ENCODE results near the gene APOL6. TPM values are rescaled to one million over a fixed set of nuclear protein-coding genes. Genes with fewer than 3 reads are reported as not detected.

APOL6 gene
- total RNA-seq, 1 experiment from 2014 or later, result 0.37 TPM

DNA sequence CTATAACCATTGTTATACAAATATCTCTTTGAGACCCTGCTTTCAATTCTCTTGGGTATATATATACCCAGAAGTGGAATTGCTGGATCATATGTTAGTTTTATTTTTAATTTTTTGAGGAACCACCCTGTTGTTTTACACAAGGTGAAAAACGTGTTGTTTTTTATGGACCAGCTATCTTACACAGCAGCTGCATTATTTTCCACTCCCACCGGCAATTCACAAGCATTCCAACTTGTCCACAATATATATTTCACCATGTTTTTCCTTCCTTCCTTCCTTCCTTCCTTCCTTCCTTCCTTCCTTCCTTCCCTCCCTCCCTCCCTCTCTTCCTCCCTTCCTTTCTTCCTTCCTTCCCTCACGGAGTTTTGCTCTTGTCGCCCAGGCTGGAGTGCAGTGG lies 63.1 kb downstream of the APOL6 start:
- DNase-seq, result no peak
- Histone ChIP-seq H3K4me2 (ENCODE audit: low read depth, low read length, poor library complexity, severe bottlenecking) (no peak overlapping the region), H2AFZ (ENCODE audit: low read length) (no peak overlapping the region), H3K27me3 (ENCODE audit: low read length) (no peaks in the 10 kb centered on the region), H3K4me1 (ENCODE audit: low read length) (no peaks in the 10 kb centered on the region), H3K4me3 (ENCODE audit: low read length) (no peak overlapping the region), H3K9me3 (ENCODE audit: low read length) (no peaks in the 10 kb centered on the region), H3K79me2 (ENCODE audit: low read length) (no peaks in the 10 kb centered on the region), H3K27ac (ENCODE audit: low read length) (no peak overlapping the region), H3K9ac (ENCODE audit: low read length) (no peak overlapping the region), H4K20me1 (ENCODE audit: insufficient read depth, low read depth, low read length) (no peaks in the 10 kb centered on the region), H3K9me2 (replicated peaks; ENCODE audit: insufficient read depth, low read length) (no peaks in the 10 kb centered on the region), H3K36me3 (ENCODE audit: insufficient read depth, low read length) (no peaks in the 10 kb centered on the region)

DNA sequence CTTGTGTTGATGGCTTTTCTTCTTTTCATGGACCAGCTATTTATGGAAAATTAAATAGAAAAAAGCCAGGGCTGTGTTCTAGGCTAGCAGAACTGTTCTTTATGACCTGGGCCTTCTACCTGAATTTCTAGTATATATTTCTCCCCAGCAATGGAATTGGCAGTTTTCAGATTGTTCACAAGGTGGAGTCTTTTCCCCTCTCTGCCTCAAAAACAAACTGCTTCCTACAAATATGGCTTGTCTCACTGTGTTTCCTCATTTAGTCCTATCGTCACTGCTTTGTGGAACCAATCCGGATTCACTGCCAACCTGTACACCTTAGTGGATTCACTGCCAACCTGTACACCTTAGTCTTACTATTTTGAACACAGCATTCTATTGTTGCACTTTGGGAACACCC lies 64.4 kb downstream of the APOL6 start:
- H3K4me1 ChIP-seq (ENCODE audit: low read length), result no peaks in the 10 kb centered on the region
- no peak overlapping the region for H3K4me2 ChIP-seq (ENCODE audit: low read depth, low read length, poor library complexity, severe bottlenecking)
- H3K4me3 ChIP-seq (ENCODE audit: low read length), result no peak overlapping the region
- H3K79me2 ChIP-seq (ENCODE audit: low read length), result no peaks in the 10 kb centered on the region
- H3K27ac ChIP-seq (ENCODE audit: low read length), result no peak overlapping the region
- peak; percentile 75 for DNase-seq
- H3K9me2 ChIP-seq (replicated peaks; ENCODE audit: insufficient read depth, low read length), result no peaks in the 10 kb centered on the region
- H3K9me3 ChIP-seq (ENCODE audit: low read length), result no peaks in the 10 kb centered on the region
- no peaks in the 10 kb centered on the region for H4K20me1 ChIP-seq (ENCODE audit: insufficient read depth, low read depth, low read length)
- H2AFZ ChIP-seq (ENCODE audit: low read length), result no peak overlapping the region
- H3K27me3 ChIP-seq (ENCODE audit: low read length), result no peaks in the 10 kb centered on the region
- H3K36me3 ChIP-seq (ENCODE audit: insufficient read depth, low read length), result no peaks in the 10 kb centered on the region
- no peak overlapping the region for H3K9ac ChIP-seq (ENCODE audit: low read length)

DNA sequence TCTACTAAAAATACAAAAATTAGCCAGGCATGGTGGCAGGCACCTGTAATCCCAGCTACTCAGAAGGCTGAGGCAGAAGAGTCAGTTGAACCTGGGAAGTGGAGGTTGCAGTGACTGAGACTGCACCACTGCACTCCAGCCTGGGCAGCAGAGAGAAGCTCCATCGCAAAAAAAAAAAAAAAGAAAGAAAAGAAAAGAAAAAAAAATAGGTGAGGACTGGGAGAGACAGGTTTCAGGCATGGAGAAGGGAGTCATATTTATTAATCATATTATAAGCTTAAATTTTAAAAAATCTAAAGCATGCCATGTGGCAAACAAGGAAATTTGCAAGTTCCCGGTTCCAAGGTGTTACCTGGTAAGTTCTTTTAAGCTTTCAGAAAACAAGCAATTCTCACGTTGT lies 69.3 kb downstream of the APOL6 start, which contains the start of gene APOL5:
APOL5 (plus strand) TSS at position 301 of the 400 bp plus-strand sequence; CDS start at position 301, 0 bp downstream.
- H4K20me1 ChIP-seq (ENCODE audit: insufficient read depth, low read depth, low read length), result no peaks in the 10 kb centered on the region
- H3K27me3 ChIP-seq (ENCODE audit: low read length), result no peaks in the 10 kb centered on the region
- no peak for DNase-seq
- no peaks in the 10 kb centered on the region for H3K9me3 ChIP-seq (ENCODE audit: low read length)
- no peaks in the 10 kb centered on the region for H3K9me2 ChIP-seq (replicated peaks; ENCODE audit: insufficient read depth, low read length)
- no peaks in the 10 kb centered on the region for H3K4me1 ChIP-seq (ENCODE audit: low read length)
- no peak within 1 kb of the TSS for H3K9ac ChIP-seq (ENCODE audit: low read length)
- H3K79me2 ChIP-seq (ENCODE audit: low read length), result no peaks in the 10 kb centered on the region
- H2AFZ ChIP-seq (ENCODE audit: low read length), result no peak within 1 kb of the TSS
- H3K27ac ChIP-seq (ENCODE audit: low read length), result no peak within 1 kb of the TSS
- no peak within 1 kb of the TSS for H3K4me3 ChIP-seq (ENCODE audit: low read length)
- no peak within 1 kb of the TSS for H3K4me2 ChIP-seq (ENCODE audit: low read depth, low read length, poor library complexity, severe bottlenecking)
- no peaks in the 10 kb centered on the region for H3K36me3 ChIP-seq (ENCODE audit: insufficient read depth, low read length)

Other genes with a start within 250 kb of the APOL6 start
- gene MCM5, start 248.3 kb upstream of the APOL6 start, total RNA-seq (2014; rRNA removed; shearing (Covaris generic); ENCODE audit: low replicate concordance), result 83.7 and 97.4 TPM in 2 replicates
- not detected in 2 replicates for gene RASD2, start 107.6 kb upstream of the APOL6 start, total RNA-seq (2014; rRNA removed; shearing (Covaris generic); ENCODE audit: low replicate concordance)
- gene MB, start 31.1 kb upstream of the APOL6 start, total RNA-seq (2014; rRNA removed; shearing (Covaris generic); ENCODE audit: low replicate concordance), result not detected in 2 replicates
- not detected in 2 replicates for gene APOL5, start 69.4 kb downstream of the APOL6 start, total RNA-seq (2014; rRNA removed; shearing (Covaris generic); ENCODE audit: low replicate concordance)

Measured in Karpas-422 (cell line).